SKM-1 (cell line): ENCODE results near the gene BCL2L2.

Source experiments
- DNase-seq: peaks from one replicate; lab custom pipeline; 2025; ENCODE audit not compliant: unreplicated experiment; lab: John Stamatoyannopoulos, UW

Gene BCL2L2

GRCh38 chr14:23299986-23300686, 6.5 kb upstream of the BCL2L2 start:
- DNase-seq: no peak

DNA sequence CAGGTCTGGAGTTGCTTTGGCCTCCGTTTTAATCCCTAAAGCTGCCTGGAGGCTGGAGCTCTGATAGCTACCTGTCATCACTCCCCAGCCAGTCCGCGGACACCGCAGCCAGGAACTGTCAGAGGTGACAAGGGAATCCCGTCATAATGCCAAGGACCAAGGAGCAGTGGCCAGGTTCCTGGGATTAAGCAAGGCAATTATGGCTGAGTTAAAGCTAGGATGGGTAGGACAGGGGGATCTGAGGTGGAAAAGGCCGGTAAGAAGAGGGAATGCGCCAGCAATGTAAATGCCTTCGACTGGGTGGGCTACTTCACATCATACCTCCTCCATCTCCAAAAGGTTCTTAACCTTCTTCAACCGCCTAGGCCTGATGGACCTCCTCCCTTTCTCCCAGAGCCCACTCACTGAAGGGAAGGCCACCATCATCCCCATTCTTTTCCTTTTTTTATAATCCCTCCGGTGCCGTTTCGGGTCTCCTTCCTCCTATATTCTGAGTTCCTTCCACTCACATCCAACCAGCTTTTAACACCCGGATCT, 5.9 kb upstream of the BCL2L2 start:
- DNase-seq: no peak

- DNase-seq: peak; percentile 88
These were observed 5.2 kb upstream of the BCL2L2 start for GRCh38 chr14:23301288-23301968.

- no peak for DNase-seq
These were observed 4.7 kb upstream of the BCL2L2 start for GRCh38 chr14:23301969-23302289.

- no peak for DNase-seq
These were observed 4.1 kb upstream of the BCL2L2 start, which contains the start of gene PPP1R3E for GRCh38 chr14:23302290-23303225. PPP1R3E (minus strand) TSS chr14:23302859; CDS start chr14:23302576, 283 bp downstream.

DNA sequence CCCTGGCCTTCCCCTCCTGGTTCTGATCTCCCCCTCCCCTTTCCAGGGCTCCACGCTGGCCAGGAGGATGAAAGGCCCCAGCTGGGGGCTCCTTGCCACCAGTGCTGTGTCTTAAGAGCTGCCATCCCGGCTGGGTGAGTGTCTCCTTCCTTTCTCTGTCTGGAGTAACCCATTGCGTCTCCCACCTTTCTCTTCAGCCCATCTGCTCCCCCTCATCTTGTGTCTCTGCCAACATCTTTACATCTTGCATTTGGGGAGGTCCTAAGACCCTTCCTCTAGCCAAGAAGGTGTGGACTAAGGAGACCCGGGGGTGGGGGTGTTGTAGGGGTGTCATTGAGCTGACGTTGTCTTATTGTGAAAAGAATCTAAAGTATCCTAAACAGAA, 505 bp downstream of the BCL2L2 start:
- DNase-seq: no peak

- no peak for DNase-seq
These were observed 1.3 kb downstream of the BCL2L2 start for GRCh38 chr14:23307687-23308644.

DNA sequence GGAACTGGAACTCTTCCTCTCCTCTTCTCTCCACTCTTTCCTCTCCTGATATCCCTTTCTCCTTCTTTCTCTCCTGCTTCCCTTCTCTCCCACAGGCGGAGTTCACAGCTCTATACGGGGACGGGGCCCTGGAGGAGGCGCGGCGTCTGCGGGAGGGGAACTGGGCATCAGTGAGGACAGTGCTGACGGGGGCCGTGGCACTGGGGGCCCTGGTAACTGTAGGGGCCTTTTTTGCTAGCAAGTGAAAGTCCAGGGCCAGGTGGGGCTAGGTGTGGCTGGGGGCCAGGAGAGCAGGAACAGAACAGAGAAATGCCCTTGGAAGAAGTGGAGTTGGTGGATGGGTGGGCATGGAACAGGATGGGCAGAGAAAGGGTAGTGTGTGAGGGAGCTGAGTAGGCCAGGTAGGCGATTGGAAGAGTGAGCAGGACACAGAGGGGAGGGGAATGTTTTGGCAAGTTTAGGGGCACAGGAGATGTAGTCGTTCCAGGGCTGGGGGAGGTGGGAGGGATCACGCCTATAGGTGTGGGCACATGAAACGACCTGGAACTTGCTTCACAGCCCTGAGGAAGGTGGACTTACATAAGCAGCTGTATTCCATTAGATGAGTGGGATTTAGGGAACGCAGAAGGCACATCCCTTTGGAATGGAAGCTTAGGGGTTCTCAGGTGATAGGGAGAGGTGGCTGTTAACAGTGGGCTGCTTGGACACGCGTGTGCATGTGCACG, 2.2 kb downstream of the BCL2L2 start:
- DNase-seq: no peak

DNA sequence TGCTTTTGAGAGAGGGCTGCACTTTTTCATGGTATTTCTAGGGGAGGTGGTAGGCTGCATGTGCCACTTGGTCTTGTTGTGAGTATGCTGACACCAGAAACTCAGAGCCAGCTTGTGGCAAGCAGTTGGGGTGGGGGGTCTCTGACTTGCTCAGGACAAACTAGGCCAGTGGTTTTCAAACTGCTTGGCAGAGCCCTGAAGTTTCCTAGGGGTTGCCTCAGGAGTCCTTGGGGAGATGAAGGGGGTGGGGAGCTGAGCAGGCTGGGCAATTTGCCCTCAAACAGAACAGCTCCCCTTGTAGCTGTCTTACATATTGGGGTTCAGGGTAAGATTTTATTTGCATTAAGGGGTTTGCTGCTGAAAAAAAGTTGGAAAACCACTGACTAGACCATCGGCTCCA, 3.9 kb downstream of the BCL2L2 start:
- no peak for DNase-seq

DNA sequence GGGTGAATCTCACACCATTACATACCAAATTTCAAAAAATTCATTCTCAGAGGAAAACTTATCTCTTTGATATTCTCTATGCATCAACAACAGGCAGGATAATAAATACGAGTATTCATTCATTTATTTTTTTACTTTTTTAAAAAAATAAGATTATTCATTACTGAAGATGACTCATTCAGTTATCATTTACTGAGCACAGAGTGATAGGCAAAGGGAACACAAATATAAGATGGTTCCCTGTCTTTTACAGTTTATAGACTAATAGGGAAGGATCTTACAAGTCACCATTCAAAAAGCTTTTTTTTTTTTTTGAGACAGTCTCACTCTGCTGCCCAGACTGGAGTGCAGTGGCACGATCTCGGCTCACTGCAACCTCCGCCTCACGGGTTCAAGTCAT, 9.7 kb downstream of the BCL2L2 start:
- no peak for DNase-seq

DNA sequence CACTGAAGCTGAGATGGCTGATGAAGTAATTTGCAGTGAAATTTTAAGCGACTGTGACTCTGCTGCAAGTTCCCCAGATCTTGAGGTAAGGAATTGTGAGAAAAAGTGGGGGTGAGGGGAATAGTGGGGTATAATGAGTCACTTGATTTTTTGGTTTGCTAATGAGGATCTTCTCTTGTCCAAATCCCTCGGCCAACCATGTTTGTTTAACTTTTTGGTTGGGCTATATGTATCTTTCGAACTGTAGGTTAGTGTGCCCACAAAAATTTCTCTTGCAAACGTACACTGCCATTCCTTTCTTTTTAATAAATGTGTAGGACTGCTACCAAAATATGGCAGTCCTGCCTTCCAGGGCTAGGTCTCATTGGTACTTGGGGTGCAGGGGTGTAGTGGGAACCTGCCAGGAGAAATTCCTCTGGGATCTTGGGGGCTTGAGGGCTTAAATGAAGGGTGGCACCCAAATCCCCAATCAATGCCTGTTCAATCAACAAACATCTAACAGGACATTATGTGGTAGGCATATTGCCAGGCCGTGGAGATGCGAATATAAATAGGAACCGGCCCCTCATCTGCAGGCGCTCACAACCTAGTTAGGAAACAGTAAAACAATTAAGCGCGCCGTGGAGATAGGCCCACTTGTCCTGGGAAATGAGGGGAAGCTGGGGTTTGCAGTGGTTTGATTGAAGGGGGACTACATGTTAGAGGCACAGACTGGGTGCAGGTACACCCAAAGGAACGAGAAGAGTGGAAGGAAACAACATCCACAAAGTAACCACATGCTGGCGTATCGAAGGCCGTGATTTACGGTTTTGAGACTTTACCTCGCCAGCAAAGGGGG, 13.3 kb downstream of the BCL2L2 start:
- no peak for DNase-seq

- peak; percentile 87 for DNase-seq
These were observed 14.2 kb downstream of the BCL2L2 start, which contains the start of gene PABPN1 for GRCh38 chr14:23320584-23321571. PABPN1 (plus strand) TSS chr14:23321457; CDS start chr14:23321470, 13 bp downstream.

DNA sequence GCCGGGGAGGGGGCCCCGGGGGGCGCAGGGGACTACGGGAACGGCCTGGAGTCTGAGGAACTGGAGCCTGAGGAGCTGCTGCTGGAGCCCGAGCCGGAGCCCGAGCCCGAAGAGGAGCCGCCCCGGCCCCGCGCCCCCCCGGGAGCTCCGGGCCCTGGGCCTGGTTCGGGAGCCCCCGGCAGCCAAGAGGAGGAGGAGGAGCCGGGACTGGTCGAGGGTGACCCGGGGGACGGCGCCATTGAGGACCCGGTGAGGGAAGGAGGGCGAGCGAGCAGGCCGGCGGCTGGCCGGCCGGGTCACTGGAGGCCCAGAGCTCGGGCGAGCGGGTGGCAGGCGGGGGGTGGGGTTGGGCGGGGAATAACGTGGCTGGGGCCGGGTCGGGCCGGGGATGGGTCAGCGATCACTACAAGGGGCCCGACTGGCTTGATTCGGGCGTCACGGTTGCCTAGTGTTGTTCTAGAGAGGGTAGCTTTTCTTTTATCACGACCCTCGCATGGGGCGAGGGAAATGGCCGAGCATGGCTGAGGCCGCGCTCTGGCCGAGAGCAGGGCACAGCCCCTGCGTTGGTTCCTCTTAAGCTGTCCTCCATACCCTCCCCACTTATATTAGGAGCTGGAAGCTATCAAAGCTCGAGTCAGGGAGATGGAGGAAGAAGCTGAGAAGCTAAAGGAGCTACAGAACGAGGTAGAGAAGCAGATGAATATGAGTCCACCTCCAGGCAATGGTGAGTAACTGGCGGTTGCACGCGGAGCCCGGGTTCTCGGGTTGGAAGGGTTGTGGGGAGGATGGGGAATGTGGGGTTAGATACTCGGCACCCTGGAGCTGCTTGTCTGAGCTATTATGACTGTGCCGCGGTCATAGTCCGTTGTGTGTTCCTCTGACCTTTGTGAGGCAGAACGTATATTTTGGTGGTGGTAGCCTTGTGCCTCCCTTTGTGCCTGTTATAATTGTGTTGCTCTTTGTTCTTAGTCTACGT, 15.2 kb downstream of the BCL2L2 start:
- no peak for DNase-seq

DNA sequence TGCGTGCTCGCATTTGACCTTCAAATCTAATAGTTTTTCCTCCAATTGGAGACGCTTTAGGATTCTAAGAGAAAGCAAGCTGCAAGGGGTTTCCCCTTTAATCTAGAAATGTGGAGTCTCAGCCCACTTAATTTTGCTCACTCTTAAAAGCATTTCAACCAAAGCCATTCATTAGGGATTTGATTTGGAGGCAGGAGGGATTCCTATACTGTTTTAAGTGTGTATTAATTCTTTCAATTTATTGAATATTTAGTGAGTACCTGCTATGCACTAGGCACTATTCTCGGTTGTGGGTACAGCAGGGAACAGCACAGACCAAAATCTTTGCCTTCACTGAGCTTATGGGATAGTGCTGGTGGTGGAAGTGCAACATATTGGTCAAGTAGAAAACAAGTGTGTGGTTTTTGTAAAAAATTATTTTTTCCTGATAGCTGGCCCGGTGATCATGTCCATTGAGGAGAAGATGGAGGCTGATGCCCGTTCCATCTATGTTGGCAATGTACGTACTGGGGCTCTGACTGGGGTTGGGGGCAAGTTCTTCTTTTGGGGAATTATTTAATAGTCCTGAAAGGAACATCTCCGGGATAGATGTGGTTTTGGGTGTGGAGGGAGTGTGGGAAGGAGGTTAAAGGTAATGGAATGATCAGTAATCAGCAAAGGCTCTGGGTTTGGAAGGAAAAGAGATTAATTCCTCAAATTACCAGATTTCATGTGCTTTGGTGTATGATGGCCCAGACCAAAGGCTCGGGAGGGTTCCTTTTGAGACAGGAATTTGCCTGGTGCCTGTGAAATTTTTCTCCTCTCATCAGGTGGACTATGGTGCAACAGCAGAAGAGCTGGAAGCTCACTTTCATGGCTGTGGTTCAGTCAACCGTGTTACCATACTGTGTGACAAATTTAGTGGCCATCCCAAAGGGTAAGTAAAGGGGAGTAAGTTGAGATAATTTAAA, 16.2 kb downstream of the BCL2L2 start:
- no peak for DNase-seq

- no peak for DNase-seq
These were observed 17.3 kb downstream of the BCL2L2 start for GRCh38 chr14:23323838-23324454.
